ENCODE results near the gene RAMP2.

DNA sequence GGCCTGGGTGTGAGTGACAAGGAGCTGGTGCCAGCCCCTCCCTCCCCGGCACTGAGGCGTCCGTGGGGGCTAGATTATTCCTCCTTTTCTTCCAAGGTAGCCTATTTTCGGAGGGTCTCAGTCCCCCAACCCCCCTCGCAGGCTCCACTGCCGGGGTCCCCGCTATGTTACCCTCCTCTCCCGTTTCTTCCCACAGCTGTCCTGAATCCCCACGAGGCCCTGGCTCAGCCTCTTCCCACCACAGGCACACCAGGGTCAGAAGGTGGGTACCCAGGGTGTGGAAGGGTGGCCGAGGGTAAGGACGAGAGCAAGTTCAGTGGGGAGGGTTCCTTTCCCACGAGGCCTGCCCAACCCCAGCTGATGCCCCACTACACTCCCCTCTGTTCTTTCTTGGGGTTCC lies 611 bp downstream of the RAMP2 start:
- TF ChIP-seq, protein P1, sequence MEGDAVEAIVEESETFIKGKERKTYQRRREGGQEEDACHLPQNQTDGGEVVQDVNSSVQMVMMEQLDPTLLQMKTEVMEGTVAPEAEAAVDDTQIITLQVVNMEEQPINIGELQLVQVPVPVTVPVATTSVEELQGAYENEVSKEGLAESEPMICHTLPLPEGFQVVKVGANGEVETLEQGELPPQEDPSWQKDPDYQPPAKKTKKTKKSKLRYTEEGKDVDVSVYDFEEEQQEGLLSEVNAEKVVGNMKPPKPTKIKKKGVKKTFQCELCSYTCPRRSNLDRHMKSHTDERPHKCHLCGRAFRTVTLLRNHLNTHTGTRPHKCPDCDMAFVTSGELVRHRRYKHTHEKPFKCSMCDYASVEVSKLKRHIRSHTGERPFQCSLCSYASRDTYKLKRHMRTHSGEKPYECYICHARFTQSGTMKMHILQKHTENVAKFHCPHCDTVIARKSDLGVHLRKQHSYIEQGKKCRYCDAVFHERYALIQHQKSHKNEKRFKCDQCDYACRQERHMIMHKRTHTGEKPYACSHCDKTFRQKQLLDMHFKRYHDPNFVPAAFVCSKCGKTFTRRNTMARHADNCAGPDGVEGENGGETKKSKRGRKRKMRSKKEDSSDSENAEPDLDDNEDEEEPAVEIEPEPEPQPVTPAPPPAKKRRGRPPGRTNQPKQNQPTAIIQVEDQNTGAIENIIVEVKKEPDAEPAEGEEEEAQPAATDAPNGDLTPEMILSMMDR (IDR thresholded peaks at IDR 0.05) = no peak
- no peak for TF ChIP-seq POLR2A (IDR thresholded peaks at IDR 0.05)

Data from esophagus squamous epithelium (tissue), 4 donors.